WTC11 (cell line): ENCODE measurements around the gene LYPD1.

ENCODE experiments used
- NFE2L1 ChIP-seq: sonication (generic); formaldehyde crosslinking; IDR thresholded peaks from 2 replicates; pipeline ENCODE4 v1.8.1; 2023; ENCODE audit warnings: missing genetic modification reagents
- NR3C1 ChIP-seq: sonication (generic); formaldehyde crosslinking; conservative IDR thresholded peaks from 2 replicates; pipeline ENCODE4 v1.8.1; 2023; ENCODE audit warnings: low read depth, mild to moderate bottlenecking, missing genetic modification reagents
- ZNF263 ChIP-seq: sonication (generic); formaldehyde crosslinking; IDR thresholded peaks from 2 replicates; pipeline ENCODE4 v1.8.1; 2022; ENCODE audit warnings: low read depth, mild to moderate bottlenecking, moderate library complexity, missing genetic modification reagents
- TF ChIP-seq, protein P1 (sequence below): sonication (generic); formaldehyde crosslinking; IDR thresholded peaks from 2 replicates; pipeline ENCODE4 v1.8.1; 2022; ENCODE audit warnings: mild to moderate bottlenecking, missing genetic modification reagents, moderate library complexity, borderline replicate concordance
- TF ChIP-seq, protein P2 (sequence below): sonication (generic); formaldehyde crosslinking; IDR thresholded peaks from 2 replicates; pipeline ENCODE4 v1.8.1; 2022; ENCODE audit warnings: low read depth, missing genetic modification reagents, borderline replicate concordance

DNA sequence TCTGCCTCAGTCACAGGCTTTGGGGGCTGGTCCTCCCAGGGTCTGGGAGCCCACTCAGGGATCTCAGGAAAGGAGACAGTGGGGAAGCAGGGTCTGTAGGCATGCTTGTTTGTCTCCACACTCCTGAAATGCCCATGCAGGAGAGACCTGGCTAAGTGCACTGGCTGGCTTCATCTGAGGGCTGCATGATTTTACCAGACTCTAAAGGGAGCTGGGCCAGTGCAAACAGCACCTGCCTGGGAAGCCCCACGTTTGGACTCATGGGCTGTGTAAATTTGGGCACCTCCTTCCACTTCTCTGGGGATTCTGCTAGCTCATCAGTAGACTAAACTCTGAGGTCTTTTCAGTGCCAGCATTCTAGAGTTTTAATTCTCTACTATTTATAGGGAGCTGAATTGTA is 33.7 kb downstream of the LYPD1 start:
- TF ChIP-seq NFE2L1 (CRISPR knock-in tag) (no peak), ZNF263 (CRISPR knock-in tag) (no peak), NR3C1 (CRISPR knock-in tag) (no peak)
- TF ChIP-seq, protein P1, sequence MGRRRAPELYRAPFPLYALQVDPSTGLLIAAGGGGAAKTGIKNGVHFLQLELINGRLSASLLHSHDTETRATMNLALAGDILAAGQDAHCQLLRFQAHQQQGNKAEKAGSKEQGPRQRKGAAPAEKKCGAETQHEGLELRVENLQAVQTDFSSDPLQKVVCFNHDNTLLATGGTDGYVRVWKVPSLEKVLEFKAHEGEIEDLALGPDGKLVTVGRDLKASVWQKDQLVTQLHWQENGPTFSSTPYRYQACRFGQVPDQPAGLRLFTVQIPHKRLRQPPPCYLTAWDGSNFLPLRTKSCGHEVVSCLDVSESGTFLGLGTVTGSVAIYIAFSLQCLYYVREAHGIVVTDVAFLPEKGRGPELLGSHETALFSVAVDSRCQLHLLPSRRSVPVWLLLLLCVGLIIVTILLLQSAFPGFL (CRISPR knock-in tag), result no peak
- TF ChIP-seq, protein P2, sequence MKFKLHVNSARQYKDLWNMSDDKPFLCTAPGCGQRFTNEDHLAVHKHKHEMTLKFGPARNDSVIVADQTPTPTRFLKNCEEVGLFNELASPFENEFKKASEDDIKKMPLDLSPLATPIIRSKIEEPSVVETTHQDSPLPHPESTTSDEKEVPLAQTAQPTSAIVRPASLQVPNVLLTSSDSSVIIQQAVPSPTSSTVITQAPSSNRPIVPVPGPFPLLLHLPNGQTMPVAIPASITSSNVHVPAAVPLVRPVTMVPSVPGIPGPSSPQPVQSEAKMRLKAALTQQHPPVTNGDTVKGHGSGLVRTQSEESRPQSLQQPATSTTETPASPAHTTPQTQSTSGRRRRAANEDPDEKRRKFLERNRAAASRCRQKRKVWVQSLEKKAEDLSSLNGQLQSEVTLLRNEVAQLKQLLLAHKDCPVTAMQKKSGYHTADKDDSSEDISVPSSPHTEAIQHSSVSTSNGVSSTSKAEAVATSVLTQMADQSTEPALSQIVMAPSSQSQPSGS (CRISPR knock-in tag), result no peak
